Immature natural killer cell (primary cell): ENCODE data around the gene TPRG1. TPM values are rescaled to one million over a fixed set of nuclear protein-coding genes. Genes with fewer than 3 reads are reported as not detected.

ENCODE experiments used
- DNase-seq, 3 donors: peaks; one replicate each; pipeline ENCODE4 v3.0.0; 2022; ENCODE audit warnings: mixed read lengths in 1 of 3
- H3K27ac Mint-ChIP-seq, 6 donors: one replicate each; pipeline ENCODE4 v1.8.0; 2020; ENCODE audit warnings: mixed read lengths in 6 of 6, mild to moderate bottlenecking in 5 of 6, inconsistent platforms in 4 of 6, moderate library complexity in 3 of 6
- H3K27me3 Mint-ChIP-seq, 3 donors: one replicate each; pipeline ENCODE4 v1.8.0; 2020 to 2021; ENCODE audit warnings: low read depth in 3 of 3, mild to moderate bottlenecking in 3 of 3, mixed read lengths in 3 of 3, moderate library complexity in 3 of 3, inconsistent platforms in 1 of 3
- H3K36me3 Mint-ChIP-seq, 3 donors: one replicate each; pipeline ENCODE4 v1.8.0; 2020; ENCODE audit warnings: mixed read lengths in 3 of 3, inconsistent platforms in 2 of 3, mild to moderate bottlenecking in 2 of 3
- H3K4me1 Mint-ChIP-seq, 2 donors: one replicate each; pipeline ENCODE4 v1.8.0; 2020; ENCODE audit warnings: inconsistent platforms in 2 of 2, mild to moderate bottlenecking in 2 of 2, mixed read lengths in 2 of 2, moderate library complexity in 1 of 2
- H3K4me3 Mint-ChIP-seq, 5 donors: one replicate each; pipeline ENCODE4 v1.8.0; 2020; ENCODE audit warnings: mild to moderate bottlenecking in 5 of 5, mixed read lengths in 5 of 5, inconsistent platforms in 3 of 5, moderate library complexity in 3 of 5
- H3K9me3 Mint-ChIP-seq, 6 donors: one replicate each; pipeline ENCODE4 v1.8.0; 2020; ENCODE audit warnings: mild to moderate bottlenecking in 6 of 6, mixed read lengths in 6 of 6, inconsistent platforms in 4 of 6, moderate library complexity in 3 of 6
- polyA plus RNA-seq, 3 donors: library from polyadenylated mRNA; unstranded; fragments of 300-500 nt; fragmentation: Illumina TruSeq; gene quantifications; one replicate each; pipeline ENCODE4 v1.2.3, GENCODE V29; 2021

Gene TPRG1
- polyA plus RNA-seq = 1 to 10 TPM in 1 of 3 donors, under 1 TPM in 1, not detected in 1; 0.38 to 6.0 TPM

- peaks cover 0 to 2% (median 2%) of the 10 kb centered on the region in 3 donors for H3K27me3 Mint-ChIP-seq
- no peak for DNase-seq
- no peaks in the 10 kb centered on the region for H3K9me3 Mint-ChIP-seq
- no peak within 1 kb of the TSS for H3K4me3 Mint-ChIP-seq
- no peaks in the 10 kb centered on the region for H3K4me1 Mint-ChIP-seq
- no peak within 1 kb of the TSS for H3K27ac Mint-ChIP-seq
- no peaks in the 10 kb centered on the region for H3K36me3 Mint-ChIP-seq
Observed at GRCh38 chr3:189171707-189172106, at the start of gene TPRG1. Gene TPRG1 (plus strand): TSS chr3:189171971. CDS start chr3:189207385, 35,414 bp downstream.

GRCh38 chr3:189122110-189122509 is 49.7 kb upstream of the TPRG1 start:
- peaks cover 0 to 5% (median 0%) of the 10 kb centered on the region in 3 donors for H3K27me3 Mint-ChIP-seq
- DNase-seq = no peak
- H3K27ac Mint-ChIP-seq = peak overlapping the region in 3 of 6 donors; percentile 9 to 94 (median 92)
- H3K4me1 Mint-ChIP-seq = peaks cover 12 to 22% of the 10 kb centered on the region in 2 donors
- peaks cover 0 to 3% (median 0%) of the 10 kb centered on the region in 6 donors for H3K9me3 Mint-ChIP-seq
- peak overlapping the region in 1 of 5 donors; percentile 92 for H3K4me3 Mint-ChIP-seq
- H3K36me3 Mint-ChIP-seq = peaks cover 0 to 6% (median 0%) of the 10 kb centered on the region in 3 donors

GRCh38 chr3:189122526-189123205 is 49.1 kb upstream of the TPRG1 start:
- Mint-ChIP-seq H3K36me3 (peaks cover 0 to 5% (median 0%) of the 10 kb centered on the region in 3 donors), H3K27me3 (peaks cover 0 to 5% (median 0%) of the 10 kb centered on the region in 3 donors), H3K4me1 (peaks cover 12 to 22% of the 10 kb centered on the region in 2 donors), H3K9me3 (peaks cover 0 to 3% (median 0%) of the 10 kb centered on the region in 6 donors), H3K27ac (peak overlapping the region in 3 of 6 donors; percentile 9 to 94 (median 92)), H3K4me3 (peak overlapping the region in 1 of 5 donors; percentile 92)
- DNase-seq = peak in 1 of 3 donors; percentile 5

- Mint-ChIP-seq H3K27me3 (peaks cover 0 to 5% (median 0%) of the 10 kb centered on the region in 3 donors), H3K36me3 (no peaks in the 10 kb centered on the region), H3K4me1 (peaks cover 12 to 22% of the 10 kb centered on the region in 2 donors), H3K27ac (peak overlapping the region in 2 of 6 donors; percentile 92 to 94), H3K9me3 (peaks cover 0 to 3% (median 0%) of the 10 kb centered on the region in 6 donors), H3K4me3 (peak overlapping the region in 1 of 5 donors; percentile 92)
- DNase-seq = peak in 1 of 3 donors; percentile 10
Observed at GRCh38 chr3:189123595-189124387, 48.0 kb upstream of the TPRG1 start.

GRCh38 chr3:189132231-189132671 is 39.5 kb upstream of the TPRG1 start:
- Mint-ChIP-seq H3K27me3 (peaks cover 0 to 3% (median 1%) of the 10 kb centered on the region in 3 donors), H3K4me1 (peaks cover 23 to 24% of the 10 kb centered on the region in 2 donors), H3K27ac (peak overlapping the region; percentile 71 to 99 (median 90)), H3K4me3 (peak overlapping the region; percentile 65 to 82 (median 69)), H3K9me3 (no peaks in the 10 kb centered on the region), H3K36me3 (peaks cover 0 to 7% (median 0%) of the 10 kb centered on the region in 3 donors)
- peak; percentile 72 to 84 (median 76) for DNase-seq

GRCh38 chr3:189132839-189133238 is 38.9 kb upstream of the TPRG1 start:
- H3K4me1 Mint-ChIP-seq = peaks cover 23 to 24% of the 10 kb centered on the region in 2 donors
- H3K36me3 Mint-ChIP-seq = peaks cover 0 to 7% (median 0%) of the 10 kb centered on the region in 3 donors
- H3K4me3 Mint-ChIP-seq = peak overlapping the region in 4 of 5 donors; percentile 24 to 82 (median 69)

GRCh38 chr3:189133768-189134167 is 38.0 kb upstream of the TPRG1 start:
- Mint-ChIP-seq H3K36me3 (peaks cover 0 to 7% (median 0%) of the 10 kb centered on the region in 3 donors), H3K27ac (peak overlapping the region in 5 of 6 donors; percentile 71 to 99 (median 86)), H3K4me3 (peak overlapping the region in 1 of 5 donors; percentile 24), H3K4me1 (peaks cover 23 to 24% of the 10 kb centered on the region in 2 donors), H3K27me3 (peaks cover 1 to 3% (median 3%) of the 10 kb centered on the region in 3 donors), H3K9me3 (no peaks in the 10 kb centered on the region)
- DNase-seq = no peak

More at GRCh38 chr3:189132839-189133238, 38.9 kb upstream of the TPRG1 start:
- Mint-ChIP-seq H3K9me3 (no peaks in the 10 kb centered on the region), H3K27me3 (peaks cover under 1 to 3% (median 1%) of the 10 kb centered on the region in 3 donors), H3K27ac (peak overlapping the region; percentile 71 to 99 (median 90))
- no peak for DNase-seq

- Mint-ChIP-seq H3K36me3 (peaks cover 0 to 7% (median 0%) of the 10 kb centered on the region in 3 donors), H3K4me3 (no peak overlapping the region), H3K27ac (peak overlapping the region in 1 of 6 donors; percentile 21), H3K4me1 (peaks cover 17 to 18% of the 10 kb centered on the region in 2 donors), H3K27me3 (peaks cover under 1 to 3% (median 3%) of the 10 kb centered on the region in 3 donors), H3K9me3 (no peaks in the 10 kb centered on the region)
- DNase-seq = no peak
Observed at GRCh38 chr3:189137416-189137815, 34.4 kb upstream of the TPRG1 start.

GRCh38 chr3:189138901-189139610 is 32.7 kb upstream of the TPRG1 start:
- Mint-ChIP-seq H3K36me3 (peaks cover 0 to 4% (median 0%) of the 10 kb centered on the region in 3 donors), H3K4me3 (no peak overlapping the region), H3K27me3 (peaks cover 1 to 4% (median 3%) of the 10 kb centered on the region in 3 donors), H3K4me1 (peaks cover 13 to 15% of the 10 kb centered on the region in 2 donors), H3K9me3 (no peaks in the 10 kb centered on the region), H3K27ac (no peak overlapping the region)
- DNase-seq = no peak

GRCh38 chr3:189139611-189139940 is 32.2 kb upstream of the TPRG1 start:
- no peaks in the 10 kb centered on the region for H3K9me3 Mint-ChIP-seq
- no peak for DNase-seq
- no peak overlapping the region for H3K27ac Mint-ChIP-seq
- H3K36me3 Mint-ChIP-seq = peaks cover 0 to 4% (median 0%) of the 10 kb centered on the region in 3 donors
- peaks cover 1 to 4% (median 3%) of the 10 kb centered on the region in 3 donors for H3K27me3 Mint-ChIP-seq
- peaks cover 18 to 20% of the 10 kb centered on the region in 2 donors for H3K4me1 Mint-ChIP-seq
- H3K4me3 Mint-ChIP-seq = no peak overlapping the region

- H3K27me3 Mint-ChIP-seq = peaks cover 0 to 4% (median 3%) of the 10 kb centered on the region in 3 donors
- no peaks in the 10 kb centered on the region for H3K36me3 Mint-ChIP-seq
- DNase-seq = peak; percentile 17 to 63 (median 32)
- H3K27ac Mint-ChIP-seq = peak overlapping the region in 3 of 6 donors; percentile 60 to 91 (median 72)
- H3K4me3 Mint-ChIP-seq = peak overlapping the region in 2 of 5 donors; percentile 38 to 62
- H3K9me3 Mint-ChIP-seq = no peaks in the 10 kb centered on the region
- peaks cover 22 to 24% of the 10 kb centered on the region in 2 donors for H3K4me1 Mint-ChIP-seq
Observed at GRCh38 chr3:189142527-189142926, 29.2 kb upstream of the TPRG1 start.

GRCh38 chr3:189143321-189143720 is 28.4 kb upstream of the TPRG1 start:
- no peak for DNase-seq
- peaks cover 22 to 24% of the 10 kb centered on the region in 2 donors for H3K4me1 Mint-ChIP-seq
- no peaks in the 10 kb centered on the region for H3K36me3 Mint-ChIP-seq

GRCh38 chr3:189143771-189144170 is 28.0 kb upstream of the TPRG1 start:
- no peaks in the 10 kb centered on the region for H3K36me3 Mint-ChIP-seq
- H3K9me3 Mint-ChIP-seq = no peaks in the 10 kb centered on the region
- H3K4me3 Mint-ChIP-seq = peak overlapping the region in 1 of 5 donors; percentile 41
- peaks cover 0 to 11% (median 0%) of the 10 kb centered on the region in 3 donors for H3K27me3 Mint-ChIP-seq
- DNase-seq = no peak
- peak overlapping the region in 2 of 6 donors; percentile 83 to 91 for H3K27ac Mint-ChIP-seq
- peaks cover 22 to 24% of the 10 kb centered on the region in 2 donors for H3K4me1 Mint-ChIP-seq

More at GRCh38 chr3:189143321-189143720, 28.4 kb upstream of the TPRG1 start:
- Mint-ChIP-seq H3K9me3 (no peaks in the 10 kb centered on the region), H3K27ac (peak overlapping the region in 3 of 6 donors; percentile 46 to 91 (median 83)), H3K27me3 (peaks cover 0 to 10% (median 0%) of the 10 kb centered on the region in 3 donors), H3K4me3 (peak overlapping the region in 1 of 5 donors; percentile 41)
